ENCODE data around the gene AMPH.

The AMPH gene

GRCh38 chr7:38630720-38631673 lies at the start of gene AMPH:
TSS of gene AMPH (minus strand) at chr7:38631373. CDS start at chr7:38631351, 22 bp downstream.
- peak; percentile 84 for DNase-seq

DNA sequence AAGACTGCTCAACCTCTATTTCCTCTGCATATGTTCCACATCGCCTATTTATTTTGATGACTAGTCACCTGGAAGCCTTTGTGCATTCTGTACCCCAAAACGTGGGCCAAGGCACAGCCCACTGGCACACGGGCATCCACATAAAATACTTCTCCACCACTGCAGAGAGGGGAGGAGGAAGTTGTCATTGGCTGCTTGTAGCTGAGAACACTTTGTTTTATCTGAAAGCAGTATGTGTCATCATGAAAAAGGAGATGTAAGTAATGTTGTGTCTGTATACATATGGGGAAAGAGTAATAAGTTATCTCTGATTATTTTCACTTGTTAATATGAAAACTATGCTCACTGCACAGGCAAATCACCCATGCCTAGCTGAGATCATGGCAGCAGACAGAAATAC lies 48.2 kb upstream of the AMPH start:
- no peak for DNase-seq

DNA sequence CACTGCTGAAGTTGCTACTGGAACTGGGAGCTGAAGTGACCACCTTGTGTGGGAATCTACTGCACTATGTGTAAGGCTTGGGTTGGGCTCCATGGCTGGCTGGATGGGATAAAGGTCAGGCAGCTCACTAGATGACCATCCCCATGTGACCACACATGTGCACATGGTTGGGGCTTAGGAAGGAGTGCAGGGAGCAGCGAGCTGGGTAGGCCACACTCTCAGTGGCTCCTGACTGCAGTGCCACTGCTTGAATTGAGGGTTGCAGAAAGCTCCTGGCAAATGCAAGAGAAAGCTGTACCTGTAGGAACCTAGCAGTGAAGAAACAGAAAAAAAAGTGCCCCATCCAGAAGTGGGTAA lies 47.5 kb upstream of the AMPH start:
- no peak for DNase-seq

GRCh38 chr7:38677981-38678697 lies 47.0 kb upstream of the AMPH start:
- DNase-seq, result no peak

DNA sequence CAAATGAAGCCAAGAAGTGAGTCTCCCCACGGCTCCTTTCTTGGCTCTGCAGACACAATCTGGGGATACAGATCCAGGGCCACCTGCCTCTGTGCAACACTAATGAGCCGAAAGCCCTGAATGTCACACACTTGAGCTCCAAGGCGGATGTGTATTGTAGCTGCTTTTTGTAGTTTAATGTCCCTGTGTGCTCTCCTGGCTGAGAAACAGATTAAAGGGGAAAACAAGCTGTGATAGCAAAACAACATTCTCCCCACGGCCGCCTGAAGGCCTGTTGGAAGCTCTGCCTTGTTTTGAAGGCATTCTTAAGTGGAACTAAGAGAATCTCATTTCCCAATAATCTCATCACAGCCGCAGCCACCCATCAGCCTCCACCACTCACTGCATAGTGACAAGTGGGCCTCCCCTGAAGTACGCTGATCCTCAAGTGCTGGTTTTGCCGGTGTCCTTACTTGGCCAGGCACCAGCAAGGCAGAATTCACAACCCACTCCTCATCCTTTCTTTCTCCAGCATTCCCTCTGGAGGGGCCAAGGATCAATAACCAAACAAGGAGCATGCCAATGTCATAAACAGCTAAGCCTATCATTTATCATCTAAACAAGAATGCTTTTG lies 44.4 kb upstream of the AMPH start:
- no peak for DNase-seq

DNA sequence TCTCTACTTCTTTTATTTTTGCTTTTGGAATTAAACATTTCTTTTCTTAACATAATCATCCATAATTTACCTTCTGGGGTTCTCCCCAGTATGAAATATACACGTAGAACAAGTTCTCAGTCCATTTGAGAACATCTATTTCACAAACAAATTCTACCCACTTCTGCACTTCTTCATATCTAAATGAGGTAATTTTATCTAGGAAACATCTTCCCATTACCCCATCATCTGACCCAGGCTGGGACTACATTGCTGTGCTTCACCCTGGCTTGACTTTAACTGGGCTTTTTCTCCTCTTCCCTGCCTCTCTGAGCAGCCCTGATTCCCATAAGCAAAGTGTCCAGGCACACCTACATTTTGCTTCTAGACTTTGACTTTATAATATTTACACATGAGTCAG lies 43.3 kb upstream of the AMPH start:
- no peak for DNase-seq

GRCh38 chr7:38673795-38674194 lies 42.6 kb upstream of the AMPH start:
- DNase-seq, result no peak

DNA sequence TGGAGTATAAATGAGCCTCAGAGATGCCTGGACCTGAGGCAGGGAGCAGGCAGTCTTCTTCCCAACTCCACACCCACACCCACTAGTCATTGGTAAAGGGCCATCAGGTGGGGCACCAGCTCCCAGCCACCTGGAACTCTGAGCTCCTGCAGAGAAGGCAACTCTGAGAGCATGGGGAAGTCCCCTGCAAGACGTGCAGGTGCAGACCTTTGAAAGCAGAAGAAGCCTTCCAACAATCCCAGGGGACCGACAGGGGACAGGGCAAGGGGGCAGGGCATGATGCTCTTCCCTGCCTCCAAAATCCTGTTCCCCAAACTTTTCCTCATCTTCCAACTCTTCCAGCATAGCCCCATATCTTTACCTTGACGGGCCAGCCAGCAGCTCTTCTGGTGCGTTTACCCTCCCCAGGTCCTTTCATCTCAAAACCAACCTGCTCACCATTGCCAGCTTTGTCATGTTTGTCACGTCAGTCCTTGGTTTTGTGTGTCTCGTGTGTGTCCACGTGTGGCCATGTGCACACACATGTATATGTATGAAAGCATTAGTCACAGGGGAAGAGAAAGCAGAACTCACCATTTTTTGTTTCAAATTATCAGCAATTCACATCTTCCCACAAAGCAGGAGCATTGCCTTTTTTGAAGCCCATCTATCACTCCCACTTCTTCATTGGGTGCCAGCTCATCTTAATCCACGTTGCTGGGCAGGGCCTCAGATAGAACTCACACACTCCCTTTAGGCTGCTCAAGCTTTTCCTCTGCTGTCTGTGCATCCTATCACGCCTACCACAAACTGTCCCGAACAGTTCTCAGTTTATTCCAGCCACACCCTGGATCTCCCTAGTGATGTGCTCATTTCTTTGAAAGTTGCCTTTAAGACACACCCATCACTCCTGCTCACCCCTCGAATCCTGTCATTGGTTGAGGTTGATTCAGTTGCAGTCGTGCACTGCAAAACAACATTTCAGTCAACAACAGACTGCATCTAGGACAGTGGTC lies 41.0 kb upstream of the AMPH start:
- no peak for DNase-seq

DNA sequence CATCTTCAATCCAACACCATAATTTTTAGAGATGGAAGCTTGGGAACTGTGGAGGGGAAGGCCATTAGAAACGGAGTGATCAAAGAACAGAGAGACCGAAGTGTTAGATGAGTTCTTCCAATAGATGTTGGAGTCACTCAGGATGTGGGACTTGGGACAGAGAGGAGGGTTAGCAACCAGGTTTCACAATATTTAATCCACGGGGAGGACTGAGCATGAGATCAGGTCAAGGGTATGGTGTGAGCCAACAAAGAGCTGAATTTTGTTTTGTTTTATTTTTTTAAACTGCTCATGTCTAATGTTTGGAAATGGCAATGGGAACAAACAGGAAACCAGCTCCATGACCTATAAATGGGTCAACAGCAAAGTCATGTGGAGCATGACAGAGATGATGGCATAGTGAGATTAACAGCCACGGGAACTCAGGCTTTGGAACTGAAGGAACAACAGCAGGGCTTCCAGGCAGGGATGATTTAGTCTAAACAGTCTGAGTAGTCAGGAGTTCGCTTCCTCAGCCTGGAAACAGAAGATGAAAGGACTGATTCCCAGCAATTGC lies 38.9 kb upstream of the AMPH start:
- no peak for DNase-seq

GRCh38 chr7:38664972-38665371 lies 33.8 kb upstream of the AMPH start:
- DNase-seq, result no peak

- DNase-seq, result peak; percentile 68
Observed at GRCh38 chr7:38660427-38661099, 29.4 kb upstream of the AMPH start.

DNA sequence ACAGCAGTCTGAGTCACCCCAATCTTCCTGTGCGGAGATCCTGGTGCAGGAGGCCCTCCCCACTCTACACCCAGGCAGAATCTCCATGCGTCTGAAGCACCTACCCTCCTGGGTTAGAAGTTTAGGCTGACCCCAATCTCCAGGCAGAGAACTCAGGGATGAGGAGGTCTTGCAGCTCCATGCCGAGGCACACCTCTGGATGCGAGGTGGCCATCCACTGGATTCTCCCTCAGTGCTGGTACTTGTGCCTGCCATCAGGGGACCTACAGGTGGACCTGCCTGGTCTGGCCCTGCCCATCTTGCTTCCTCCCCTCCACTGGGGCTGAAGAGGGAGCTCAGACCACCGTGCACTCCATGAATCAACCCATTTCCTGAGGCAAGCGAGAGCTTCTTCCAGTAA lies 28.8 kb upstream of the AMPH start:
- DNase-seq, result no peak

DNA sequence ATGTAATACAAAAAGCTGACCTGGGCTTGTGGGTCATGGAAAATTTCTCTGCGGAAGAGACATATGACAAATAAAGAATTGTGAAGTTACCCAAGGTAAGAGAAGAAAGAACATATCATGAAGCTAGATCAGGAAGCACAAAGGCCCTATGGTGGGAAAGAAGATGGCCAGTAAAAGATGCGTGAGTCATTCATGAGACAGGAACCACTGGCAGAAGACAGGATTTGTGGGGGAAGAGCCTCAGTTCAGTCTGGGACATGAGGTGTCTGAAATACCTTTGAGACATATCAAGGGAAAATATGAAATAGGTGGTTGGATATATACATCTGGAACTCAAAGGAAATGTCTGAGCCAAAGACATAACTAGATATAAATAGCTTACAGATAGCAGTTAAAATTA lies 27.7 kb upstream of the AMPH start:
- DNase-seq, result no peak

- no peak for DNase-seq
Observed at GRCh38 chr7:38656968-38657367, 25.8 kb upstream of the AMPH start.

- DNase-seq, result no peak
Observed at GRCh38 chr7:38655833-38656774, 24.9 kb upstream of the AMPH start.

- DNase-seq, result no peak
Observed at GRCh38 chr7:38637957-38638356, 6.8 kb upstream of the AMPH start.

DNA sequence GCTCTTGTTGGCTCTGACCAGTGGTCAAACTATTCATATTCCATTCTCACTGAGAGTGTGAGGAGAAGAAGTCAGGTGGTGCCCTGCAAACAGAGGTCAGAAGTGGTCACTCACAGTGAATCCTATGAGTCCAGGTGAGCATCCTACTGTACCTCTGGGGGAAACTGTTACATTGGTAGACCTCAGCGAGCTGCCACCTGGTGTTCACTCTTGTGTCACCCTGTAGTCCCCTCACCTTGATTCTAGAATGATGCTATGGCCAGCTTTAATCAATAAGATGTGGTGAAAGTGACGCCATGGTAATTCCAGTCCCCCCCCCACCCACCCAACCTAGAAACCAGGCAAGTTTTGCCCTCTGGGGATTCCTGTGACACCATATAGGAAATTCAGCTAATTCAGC lies 1.2 kb upstream of the AMPH start:
- DNase-seq, result no peak

DNA sequence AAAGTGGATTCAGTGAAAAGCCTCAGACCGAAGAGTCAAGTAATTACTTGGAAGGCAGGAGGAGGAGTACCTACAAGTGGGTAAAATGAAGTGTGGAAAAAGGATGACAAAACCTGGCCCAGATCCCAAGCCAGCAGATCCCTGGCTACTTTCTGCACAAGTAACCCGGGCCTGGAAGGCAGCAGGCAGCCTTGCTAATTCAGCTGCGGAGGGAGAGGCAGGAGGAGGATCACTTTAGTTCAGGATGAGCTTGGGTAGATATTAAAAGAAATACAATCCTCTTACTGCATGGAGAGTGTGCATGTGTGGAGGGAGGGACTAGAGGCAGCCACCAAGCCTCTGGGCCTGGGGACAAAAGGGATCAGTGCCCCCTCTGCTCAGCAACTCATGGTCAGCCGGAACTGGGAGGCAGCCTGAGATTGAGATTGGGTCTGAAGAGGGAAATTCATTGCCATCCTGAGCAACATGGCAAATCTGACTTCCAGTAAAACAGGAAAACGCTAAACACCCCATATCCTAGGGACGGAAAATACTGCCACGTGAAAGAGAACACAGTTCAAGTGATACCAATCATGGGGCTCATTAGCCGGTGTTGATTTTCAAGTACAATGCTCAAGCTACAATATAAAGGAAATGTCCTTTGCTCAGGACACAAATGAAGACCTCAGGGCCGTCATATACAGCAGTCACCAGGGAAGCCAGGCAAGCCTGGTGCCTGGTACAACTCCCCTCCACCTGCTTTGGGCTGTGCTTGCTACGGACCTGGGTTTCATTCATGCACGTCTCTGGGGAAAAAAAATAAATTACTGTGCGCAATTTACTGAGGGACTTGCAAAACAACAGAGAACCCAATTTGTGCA lies 1.3 kb downstream of the AMPH start:
- DNase-seq, result peak; percentile 41

DNA sequence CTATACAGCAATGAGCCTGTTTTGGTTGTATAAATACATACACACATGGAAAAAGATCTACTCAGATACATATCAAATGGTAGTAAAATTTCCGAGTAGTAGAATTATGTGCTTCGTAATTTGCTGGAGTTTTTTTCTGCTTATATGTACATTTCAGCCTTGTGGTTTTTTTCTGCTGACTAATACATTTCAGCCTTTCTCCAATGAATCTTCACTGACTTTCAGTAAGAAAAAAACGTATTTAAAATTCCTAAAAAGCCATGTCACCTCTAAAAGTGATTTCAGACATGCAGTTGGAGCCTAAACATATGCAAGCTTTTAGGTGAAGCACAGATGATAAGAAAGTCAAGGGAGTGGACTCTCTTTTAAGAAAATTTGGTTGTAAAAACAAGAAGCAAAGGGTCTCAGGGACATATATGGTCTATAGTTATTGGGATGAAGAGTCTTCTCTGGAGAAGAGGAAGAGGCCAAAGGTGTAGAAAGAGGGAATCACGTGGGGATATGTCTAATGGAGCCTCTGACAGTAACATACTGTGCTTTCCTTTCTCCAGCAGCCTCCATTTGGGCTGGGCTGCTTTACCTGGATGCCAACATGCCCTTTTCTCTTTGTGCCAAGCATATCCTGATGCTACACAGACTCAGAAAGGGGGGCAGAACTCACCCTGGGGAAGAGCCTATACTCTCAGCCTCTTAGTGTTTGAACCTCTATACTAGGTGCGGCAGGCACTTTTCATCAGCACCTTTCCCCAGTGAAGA lies 2.4 kb downstream of the AMPH start:
- DNase-seq, result no peak

Data from NCI-H2171 treated with DMSO at 0.1 percent for 48 hours (cell line).